Fibroblast of mammary gland (primary cell): ENCODE results near the gene KLK8.

Source experiments
- DNase-seq: peaks from one replicate; pipeline ENCODE4 v3.0.0-alpha.2; 2010; ENCODE audit warnings: low read depth
- H3K4me3 ChIP-seq: 2 replicates; pipeline ENCODE4 v1.5.1; 2011; ENCODE audit warnings: low read depth, mild to moderate bottlenecking, low read length, moderate library complexity; ENCODE audit not compliant: control insufficient read depth
- TF ChIP-seq, protein P1 (sequence below): conservative IDR thresholded peaks from 2 replicates; pipeline ENCODE4 v1.5.1; 2011; ENCODE audit warnings: low read depth, low read length, inconsistent platforms; ENCODE audit not compliant: control insufficient read depth, insufficient read depth

Gene KLK8

DNA sequence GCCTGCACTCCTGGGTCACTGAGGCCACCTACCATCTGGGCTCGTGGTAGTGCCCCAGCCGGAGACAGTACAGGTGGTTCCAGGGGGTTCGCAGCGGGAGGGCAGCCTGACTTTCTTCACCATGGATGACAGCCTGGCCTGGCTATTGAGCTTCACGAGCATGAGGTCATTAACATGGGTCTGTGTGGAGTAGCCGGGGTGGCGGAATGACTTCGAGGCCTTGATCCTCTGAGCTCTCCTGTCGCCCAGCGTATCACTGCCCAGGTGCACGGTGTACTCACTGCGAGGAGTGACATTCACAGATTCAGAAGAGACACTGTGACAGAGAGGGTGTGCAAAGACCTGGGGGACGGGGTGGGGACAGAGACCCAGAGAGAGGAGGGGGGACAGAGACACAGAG, 21.2 kb downstream of the KLK8 start:
- no peak for DNase-seq
- TF ChIP-seq, protein P1, sequence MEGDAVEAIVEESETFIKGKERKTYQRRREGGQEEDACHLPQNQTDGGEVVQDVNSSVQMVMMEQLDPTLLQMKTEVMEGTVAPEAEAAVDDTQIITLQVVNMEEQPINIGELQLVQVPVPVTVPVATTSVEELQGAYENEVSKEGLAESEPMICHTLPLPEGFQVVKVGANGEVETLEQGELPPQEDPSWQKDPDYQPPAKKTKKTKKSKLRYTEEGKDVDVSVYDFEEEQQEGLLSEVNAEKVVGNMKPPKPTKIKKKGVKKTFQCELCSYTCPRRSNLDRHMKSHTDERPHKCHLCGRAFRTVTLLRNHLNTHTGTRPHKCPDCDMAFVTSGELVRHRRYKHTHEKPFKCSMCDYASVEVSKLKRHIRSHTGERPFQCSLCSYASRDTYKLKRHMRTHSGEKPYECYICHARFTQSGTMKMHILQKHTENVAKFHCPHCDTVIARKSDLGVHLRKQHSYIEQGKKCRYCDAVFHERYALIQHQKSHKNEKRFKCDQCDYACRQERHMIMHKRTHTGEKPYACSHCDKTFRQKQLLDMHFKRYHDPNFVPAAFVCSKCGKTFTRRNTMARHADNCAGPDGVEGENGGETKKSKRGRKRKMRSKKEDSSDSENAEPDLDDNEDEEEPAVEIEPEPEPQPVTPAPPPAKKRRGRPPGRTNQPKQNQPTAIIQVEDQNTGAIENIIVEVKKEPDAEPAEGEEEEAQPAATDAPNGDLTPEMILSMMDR: no peak
- H3K4me3 ChIP-seq: no peak overlapping the region

DNA sequence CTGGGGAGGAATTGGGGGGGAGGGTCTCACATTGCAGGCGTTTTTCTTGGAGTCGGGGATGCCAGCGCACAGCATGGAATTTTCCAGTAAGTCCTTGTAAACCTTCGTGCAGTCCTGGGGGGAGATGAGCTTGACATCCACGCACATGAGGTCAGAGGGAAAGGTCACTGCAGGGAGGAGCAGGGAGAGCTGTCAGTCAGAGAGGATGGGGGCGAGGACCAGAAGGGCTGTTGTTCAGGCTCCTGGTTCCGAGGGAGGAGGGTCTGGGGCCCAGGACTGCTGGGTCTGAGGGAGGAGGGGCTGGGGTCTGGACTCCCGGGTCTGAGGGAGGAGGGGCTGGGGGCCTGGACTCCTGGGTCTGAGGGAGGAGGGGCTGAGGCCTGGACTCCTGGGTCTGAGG, 21.6 kb downstream of the KLK8 start:
- DNase-seq: no peak
- H3K4me3 ChIP-seq: no peak overlapping the region
- TF ChIP-seq, protein P1: no peak

DNA sequence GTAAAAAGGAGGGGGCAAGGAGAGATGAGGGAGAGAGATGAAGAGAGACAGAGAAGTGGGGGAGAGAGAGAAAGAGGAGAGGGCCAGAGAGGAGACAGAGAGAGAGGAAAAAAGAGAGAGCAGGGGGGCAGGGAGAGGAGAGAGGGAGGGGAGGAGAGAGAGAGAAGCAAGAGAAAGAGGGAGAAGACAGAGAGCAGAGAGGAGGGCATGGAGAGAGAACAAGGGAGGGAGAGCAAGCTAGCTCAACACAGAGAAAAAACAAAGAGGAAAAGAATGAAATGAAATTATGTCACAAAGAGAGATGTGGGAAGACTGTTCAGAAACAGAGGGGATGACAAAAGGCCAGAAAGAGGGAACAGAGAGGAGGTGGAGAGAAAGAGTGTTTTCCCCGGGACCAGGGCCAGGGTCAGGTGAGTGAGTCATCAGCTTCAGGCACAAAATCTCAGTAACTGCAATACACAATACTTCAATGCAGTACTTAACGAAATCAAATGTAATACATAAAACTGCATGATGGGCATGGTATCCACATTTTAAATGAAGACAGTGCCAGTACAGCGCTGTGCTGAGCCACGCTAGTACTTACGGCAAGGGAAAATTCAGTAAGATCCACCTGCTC, 22.5 kb downstream of the KLK8 start:
- TF ChIP-seq, protein P1: no peak
- no peak for DNase-seq
- no peak overlapping the region for H3K4me3 ChIP-seq

DNA sequence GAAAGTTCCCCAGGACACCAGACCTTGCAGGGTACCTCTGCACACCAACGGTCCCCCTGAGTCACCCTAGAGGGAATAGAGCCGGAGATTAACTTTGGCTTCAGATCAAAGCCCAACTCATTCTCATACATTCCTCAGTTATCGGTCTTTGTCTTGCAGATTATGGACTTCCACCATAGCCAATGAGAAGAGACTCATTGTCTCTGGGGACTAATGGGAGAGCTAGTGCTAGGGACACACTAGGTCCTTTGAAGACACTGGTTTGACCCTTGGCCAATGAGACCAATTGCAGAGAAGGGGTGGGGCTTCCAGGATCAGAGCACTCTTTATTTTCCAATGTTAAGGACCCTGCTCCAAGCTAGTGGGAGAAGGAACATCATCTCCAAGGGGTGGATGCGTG, 23.8 kb downstream of the KLK8 start:
- DNase-seq: no peak
- TF ChIP-seq, protein P1: no peak
- no peak overlapping the region for H3K4me3 ChIP-seq

DNA sequence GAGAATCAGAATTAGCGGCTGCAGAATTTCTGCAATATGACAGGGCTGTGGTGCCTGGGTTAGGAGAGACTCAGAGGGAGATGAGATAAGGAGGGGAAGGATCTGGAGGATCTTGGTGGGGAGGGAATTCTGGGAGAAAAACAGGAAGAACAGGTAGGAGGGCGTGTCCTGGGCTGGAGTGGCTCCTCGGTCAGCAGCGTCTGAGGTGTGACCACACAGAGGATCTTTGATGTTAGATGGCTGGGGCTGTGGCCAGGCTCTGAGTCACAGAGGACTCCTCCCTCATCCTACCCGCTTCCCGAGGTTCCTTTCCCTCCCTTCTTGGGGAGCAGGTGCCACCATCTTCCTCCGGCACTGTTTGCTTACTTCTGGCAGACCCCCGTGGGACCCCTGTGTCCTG, 25.6 kb downstream of the KLK8 start:
- TF ChIP-seq, protein P1: no peak
- DNase-seq: no peak
- H3K4me3 ChIP-seq: no peak overlapping the region

DNA sequence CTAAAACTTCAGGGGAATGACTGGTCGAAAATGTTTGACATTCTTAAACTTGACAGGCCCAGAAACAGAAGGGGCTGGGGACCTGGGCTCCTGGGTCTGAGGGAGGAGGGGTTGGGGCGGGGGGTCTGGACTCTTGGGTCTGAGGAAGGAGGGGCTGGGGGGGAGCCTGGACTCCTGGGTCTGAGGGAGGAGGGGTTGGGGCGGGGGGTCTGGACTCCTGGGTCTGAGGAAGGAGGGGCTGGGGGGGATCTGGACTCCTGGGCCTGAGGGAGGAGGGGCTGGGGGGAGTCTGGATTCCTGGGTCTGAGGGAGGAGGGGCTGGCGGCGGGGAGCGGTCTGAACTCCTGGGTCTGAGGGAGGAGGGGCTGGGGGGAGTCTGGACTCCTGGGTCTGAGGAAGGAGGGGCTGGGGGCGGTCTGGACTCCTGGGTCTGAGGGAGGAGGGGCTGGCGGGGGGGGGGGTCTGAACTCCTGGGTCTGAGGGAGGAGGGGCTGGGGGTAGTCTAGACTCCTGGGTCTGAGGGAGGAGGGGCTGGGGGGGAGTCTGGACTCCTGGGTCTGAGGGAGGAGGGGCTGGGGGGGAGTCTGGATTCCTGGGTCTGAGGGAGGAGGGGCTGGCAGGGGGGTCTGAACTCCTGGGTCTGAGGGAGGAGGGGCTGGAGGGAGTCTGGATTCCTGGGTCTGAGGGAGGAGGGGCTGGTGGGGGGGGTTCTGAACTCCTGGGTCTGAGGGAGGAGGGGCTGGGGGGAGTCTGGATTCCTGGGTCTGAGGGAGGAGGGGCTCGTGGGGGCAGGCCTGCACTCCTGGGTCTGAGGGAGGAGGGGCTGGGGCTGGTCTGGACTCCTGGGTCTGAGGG, 26.5 kb downstream of the KLK8 start:
- TF ChIP-seq, protein P1: no peak
- no peak for DNase-seq
- H3K4me3 ChIP-seq: no peak overlapping the region
